ENCODE data around the gene IFT122.

IFT122 gene

GRCh38 chr3:129553719-129554118 is 113.7 kb downstream of the IFT122 start:
- no peak overlapping the region for H3K27ac Mint-ChIP-seq
- peaks cover 13 to 38% of the 10 kb centered on the region in 2 donors for H3K27me3 Mint-ChIP-seq
- no peak overlapping the region for H3K4me3 Mint-ChIP-seq
- peaks cover 21 to 28% of the 10 kb centered on the region in 2 donors for H3K4me1 Mint-ChIP-seq
- H3K36me3 Mint-ChIP-seq, result no peaks in the 10 kb centered on the region
- no peak for DNase-seq
- no peak for ATAC-seq (replicated peaks)
- no peaks in the 10 kb centered on the region for H3K9me3 Mint-ChIP-seq

- Mint-ChIP-seq H3K27ac (no peak overlapping the region), H3K27me3 (peaks cover 13 to 38% of the 10 kb centered on the region in 2 donors), H3K4me3 (no peak overlapping the region), H3K9me3 (no peaks in the 10 kb centered on the region), H3K36me3 (no peaks in the 10 kb centered on the region), H3K4me1 (peaks cover 21 to 29% of the 10 kb centered on the region in 2 donors)
- DNase-seq (no peak), ATAC-seq (replicated peaks) (no peak)
Observed at GRCh38 chr3:129554356-129555152, 114.5 kb downstream of the IFT122 start.

DNA sequence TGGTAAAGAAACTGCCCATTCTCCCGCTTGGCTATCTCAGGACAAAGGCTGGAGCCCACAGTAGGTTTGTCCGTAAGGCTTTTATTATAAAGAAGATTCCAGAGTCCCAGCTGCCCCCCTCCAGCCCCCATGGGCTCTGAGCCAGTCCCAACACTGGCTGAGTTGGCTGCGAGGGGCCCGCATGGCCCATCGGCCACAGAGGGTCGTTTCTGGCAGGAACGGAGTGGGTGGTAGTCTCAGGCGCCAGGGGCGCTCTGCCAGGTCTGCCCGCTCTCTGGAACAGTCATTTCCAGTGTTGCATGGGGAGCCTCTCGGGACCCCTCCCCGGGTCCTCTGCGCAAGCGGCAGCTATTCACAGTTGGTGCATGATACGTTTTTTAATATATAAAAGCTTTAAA is 115.1 kb downstream of the IFT122 start:
- Mint-ChIP-seq H3K4me1 (peaks cover 21 to 29% of the 10 kb centered on the region in 2 donors), H3K36me3 (no peaks in the 10 kb centered on the region), H3K27ac (no peak overlapping the region), H3K9me3 (no peaks in the 10 kb centered on the region), H3K27me3 (peaks cover 13 to 38% of the 10 kb centered on the region in 2 donors), H3K4me3 (no peak overlapping the region)
- ATAC-seq (replicated peaks) (no peak), DNase-seq (no peak)

GRCh38 chr3:129555616-129556357 is 115.8 kb downstream of the IFT122 start:
- Mint-ChIP-seq H3K36me3 (no peaks in the 10 kb centered on the region), H3K4me3 (no peak overlapping the region), H3K4me1 (peaks cover 24 to 34% of the 10 kb centered on the region in 2 donors), H3K27me3 (peaks cover 16 to 42% of the 10 kb centered on the region in 2 donors), H3K27ac (peak overlapping the region; percentile 57), H3K9me3 (no peaks in the 10 kb centered on the region)
- DNase-seq (no peak), ATAC-seq (replicated peaks) (peak; percentile 80 to 87)

DNA sequence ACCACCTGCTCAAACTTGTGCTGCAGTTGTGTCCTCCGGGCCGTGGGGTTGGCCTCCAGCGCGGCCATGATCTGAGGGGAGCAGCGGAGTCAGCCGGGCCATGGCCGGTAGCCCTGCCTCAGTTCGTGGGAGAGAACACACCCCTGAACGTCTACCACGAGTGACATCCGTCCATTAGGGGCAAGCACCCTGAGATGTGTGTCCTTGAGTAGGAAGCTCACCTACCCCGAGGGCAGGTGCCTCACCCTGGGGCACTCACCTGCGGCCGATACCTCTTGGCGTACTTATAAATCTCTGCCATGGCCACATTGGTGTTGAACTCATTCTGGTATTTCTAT is 116.3 kb downstream of the IFT122 start:
- Mint-ChIP-seq H3K4me1 (peaks cover 25 to 36% of the 10 kb centered on the region in 2 donors), H3K9me3 (no peaks in the 10 kb centered on the region), H3K36me3 (no peaks in the 10 kb centered on the region), H3K27ac (no peak overlapping the region), H3K4me3 (no peak overlapping the region), H3K27me3 (peaks cover 18 to 43% of the 10 kb centered on the region in 2 donors)
- ATAC-seq (replicated peaks), result no peak
- no peak for DNase-seq

DNA sequence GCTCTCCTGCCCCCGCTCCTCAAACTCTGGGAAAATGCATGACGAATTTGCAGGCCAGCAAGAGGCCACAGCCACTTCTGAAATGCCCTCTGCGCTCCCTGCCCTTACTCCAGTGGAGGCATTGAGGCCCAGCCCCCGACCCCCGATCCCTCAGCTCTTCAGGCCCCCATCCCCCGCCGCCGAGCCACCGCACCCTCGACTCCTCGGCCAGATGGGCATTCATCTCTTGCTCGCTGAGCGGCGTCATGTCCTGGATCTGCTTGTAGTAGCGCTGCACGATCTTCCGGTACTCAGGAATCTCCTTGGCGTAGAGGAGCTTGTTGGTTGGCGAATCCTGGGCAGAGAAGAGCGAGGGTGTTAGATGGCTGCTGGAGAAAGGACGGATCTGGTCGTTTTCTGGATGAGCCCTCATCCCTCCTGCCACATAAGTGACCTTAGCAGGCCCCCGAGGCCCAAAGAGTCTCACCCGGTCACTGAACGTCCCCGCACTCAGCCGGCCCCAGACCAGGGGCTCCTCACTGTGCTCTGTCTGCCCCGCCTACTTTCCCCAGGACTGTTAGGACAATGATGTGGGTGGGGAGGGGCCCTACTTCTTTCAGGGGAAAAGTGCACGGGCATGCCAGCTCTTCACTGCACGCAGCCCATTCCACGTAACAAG is 117.0 kb downstream of the IFT122 start:
- no peaks in the 10 kb centered on the region for H3K36me3 Mint-ChIP-seq
- no peak for ATAC-seq (replicated peaks)
- DNase-seq, result no peak
- peaks cover 18 to 43% of the 10 kb centered on the region in 2 donors for H3K27me3 Mint-ChIP-seq
- no peak overlapping the region for H3K27ac Mint-ChIP-seq
- no peaks in the 10 kb centered on the region for H3K9me3 Mint-ChIP-seq
- no peak overlapping the region for H3K4me3 Mint-ChIP-seq
- H3K4me1 Mint-ChIP-seq, result peaks cover 25 to 36% of the 10 kb centered on the region in 2 donors

- ATAC-seq (replicated peaks) (no peak), DNase-seq (no peak)
- no peaks in the 10 kb centered on the region for H3K36me3 Mint-ChIP-seq
- no peak overlapping the region for H3K27ac Mint-ChIP-seq
- H3K27me3 Mint-ChIP-seq, result peaks cover 18 to 42% of the 10 kb centered on the region in 2 donors
- no peaks in the 10 kb centered on the region for H3K9me3 Mint-ChIP-seq
- no peak overlapping the region for H3K4me3 Mint-ChIP-seq
- peaks cover 25 to 36% of the 10 kb centered on the region in 2 donors for H3K4me1 Mint-ChIP-seq
Observed at GRCh38 chr3:129557548-129557894, 117.5 kb downstream of the IFT122 start.

- no peaks in the 10 kb centered on the region for H3K36me3 Mint-ChIP-seq
- H3K9me3 Mint-ChIP-seq, result no peaks in the 10 kb centered on the region
- DNase-seq (no peak), ATAC-seq (replicated peaks) (peak in 1 of 2 donors; percentile 24)
- H3K4me3 Mint-ChIP-seq, result no peak overlapping the region
- peak overlapping the region; percentile 78 for H3K27ac Mint-ChIP-seq
- peaks cover 13 to 37% of the 10 kb centered on the region in 2 donors for H3K27me3 Mint-ChIP-seq
- H3K4me1 Mint-ChIP-seq, result peaks cover 25 to 36% of the 10 kb centered on the region in 2 donors
Observed at GRCh38 chr3:129558081-129558771, 118.2 kb downstream of the IFT122 start.

DNA sequence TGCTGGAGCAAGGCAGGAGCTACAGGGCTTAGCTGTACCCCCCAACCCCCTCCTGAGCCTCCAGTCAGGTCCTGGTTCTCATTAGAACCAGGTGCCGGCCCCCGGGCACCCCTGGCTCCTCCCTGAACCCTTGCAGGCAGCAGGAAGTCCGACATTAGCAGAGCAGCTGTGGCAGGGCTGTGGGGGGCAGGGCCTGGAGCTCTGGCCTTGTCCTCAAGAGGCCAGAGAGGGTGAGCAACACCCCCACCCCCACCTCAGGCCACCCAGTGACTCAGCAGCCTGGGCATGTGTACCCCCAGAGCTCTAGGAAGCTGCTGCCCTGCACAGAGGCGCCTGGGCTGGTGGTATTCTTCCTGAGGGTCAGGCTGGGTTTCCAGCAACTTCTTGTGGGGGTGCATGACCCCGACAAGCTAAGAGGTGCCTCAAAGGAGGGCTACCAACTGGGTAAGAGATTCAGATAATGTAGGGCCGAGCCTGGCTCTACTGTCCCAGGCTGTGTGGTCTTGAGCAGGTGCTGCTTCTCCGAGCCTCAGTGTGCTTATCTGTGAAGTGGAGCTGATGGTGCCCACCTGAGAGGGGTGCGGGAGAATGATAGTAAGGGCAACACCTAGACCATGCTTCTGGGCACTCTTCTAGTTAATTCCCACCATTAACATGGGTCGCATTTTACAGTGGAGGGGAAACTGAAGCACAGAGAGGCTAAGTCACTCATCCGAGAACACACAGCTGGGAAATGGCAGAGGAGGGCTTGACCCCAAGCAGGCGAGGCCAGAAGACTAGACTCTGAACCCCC is 118.9 kb downstream of the IFT122 start:
- H3K36me3 Mint-ChIP-seq, result no peaks in the 10 kb centered on the region
- peaks cover 25 to 36% of the 10 kb centered on the region in 2 donors for H3K4me1 Mint-ChIP-seq
- H3K27ac Mint-ChIP-seq, result no peak overlapping the region
- H3K9me3 Mint-ChIP-seq, result no peaks in the 10 kb centered on the region
- ATAC-seq (replicated peaks) (no peak), DNase-seq (no peak)
- peaks cover 13 to 37% of the 10 kb centered on the region in 2 donors for H3K27me3 Mint-ChIP-seq
- no peak overlapping the region for H3K4me3 Mint-ChIP-seq

DNA sequence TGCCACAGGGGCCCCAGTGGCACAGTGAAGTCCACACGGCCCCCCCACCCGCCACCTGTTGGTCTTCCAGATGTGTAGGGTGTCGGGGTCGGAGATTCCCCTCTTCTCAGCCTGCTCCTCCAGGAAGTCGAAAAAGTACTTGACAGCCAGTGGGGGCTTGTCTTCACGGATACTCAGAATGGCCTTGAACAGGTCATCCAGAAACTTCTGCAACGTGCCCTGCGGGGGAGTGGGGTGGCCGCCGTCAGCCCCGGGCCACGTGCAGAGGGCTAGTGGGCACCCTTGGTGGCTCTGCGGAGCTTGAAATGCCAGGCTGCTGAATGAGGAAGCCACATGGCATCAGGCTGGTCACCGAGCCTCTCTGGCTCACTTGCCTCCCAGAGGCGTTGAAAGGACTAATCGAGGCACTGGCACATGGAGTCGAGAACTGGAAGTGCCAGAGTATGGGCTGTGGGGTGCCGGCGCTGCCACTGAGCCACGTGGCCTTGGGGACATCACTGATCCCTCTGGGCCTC is 119.6 kb downstream of the IFT122 start:
- Mint-ChIP-seq H3K27ac (no peak overlapping the region), H3K4me3 (no peak overlapping the region)
- no peak for ATAC-seq (replicated peaks)

DNA sequence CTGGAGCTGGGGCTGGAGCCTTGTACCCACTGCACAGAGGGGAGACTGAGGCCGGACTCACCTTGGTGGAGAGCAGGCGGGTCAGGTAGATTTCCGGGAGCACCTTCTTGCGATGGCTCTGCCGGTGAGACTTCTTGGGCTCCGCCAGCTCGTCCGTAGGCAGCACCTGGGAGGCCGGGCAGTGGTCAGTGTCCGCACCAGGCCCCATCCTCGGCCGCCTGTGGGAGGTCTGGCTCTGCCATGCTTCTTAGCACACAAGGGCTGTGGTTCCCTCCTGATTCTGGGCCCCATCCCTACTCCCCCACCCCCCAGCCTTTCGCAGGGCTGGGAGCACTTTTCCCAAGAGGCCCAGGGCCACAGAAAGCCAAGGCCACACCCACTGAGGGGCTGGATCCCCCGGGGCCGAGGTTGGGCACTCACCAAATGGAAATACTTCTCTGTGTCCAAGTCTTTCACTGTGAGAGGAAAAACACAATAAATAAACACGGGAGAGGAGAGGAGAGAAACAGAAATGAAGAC is 120.3 kb downstream of the IFT122 start:
- no peaks in the 10 kb centered on the region for H3K9me3 Mint-ChIP-seq
- no peak overlapping the region for H3K27ac Mint-ChIP-seq
- H3K4me3 Mint-ChIP-seq, result no peak overlapping the region
- no peak for DNase-seq
- no peak for ATAC-seq (replicated peaks)
- peaks cover 13 to 26% of the 10 kb centered on the region in 2 donors for H3K27me3 Mint-ChIP-seq
- H3K4me1 Mint-ChIP-seq, result peaks cover 17 to 24% of the 10 kb centered on the region in 2 donors
- H3K36me3 Mint-ChIP-seq, result no peaks in the 10 kb centered on the region

More for the DNA sequence above, 119.6 kb downstream of the IFT122 start:
- no peaks in the 10 kb centered on the region for H3K36me3 Mint-ChIP-seq
- peaks cover 21 to 29% of the 10 kb centered on the region in 2 donors for H3K4me1 Mint-ChIP-seq
- DNase-seq, result no peak
- peaks cover 13 to 31% of the 10 kb centered on the region in 2 donors for H3K27me3 Mint-ChIP-seq
- H3K9me3 Mint-ChIP-seq, result no peaks in the 10 kb centered on the region

GRCh38 chr3:129560911-129561594 is 121.0 kb downstream of the IFT122 start:
- Mint-ChIP-seq H3K4me3 (no peak overlapping the region), H3K27ac (no peak overlapping the region), H3K36me3 (no peaks in the 10 kb centered on the region), H3K27me3 (peaks cover 13 to 26% of the 10 kb centered on the region in 2 donors), H3K9me3 (no peaks in the 10 kb centered on the region), H3K4me1 (peaks cover 14 to 18% of the 10 kb centered on the region in 2 donors)
- DNase-seq (no peak), ATAC-seq (replicated peaks) (no peak)
